GM12878 (cell line): ENCODE measurements around the gene CDHR4. TPM values are rescaled to one million over a fixed set of nuclear protein-coding genes. Genes with fewer than 3 reads are reported as not detected.
"Not testable (repeated sequence)": the region's sequence is repeated elsewhere in the genome, so short reads cannot be mapped to it uniquely, and the experiment has no call there.

Source experiments
- ATAC-seq: fragments of 200-7000 bp; cut with Tn5 transposase; 3 replicates; pipeline ENCODE4 v1.9.1; 2020; ENCODE audit warnings: mild to moderate bottlenecking, moderate library complexity
- BruUV-seq: library from RNA; stranded (reverse); fragments of 400-500 nt; replicated peaks from 2 replicates; lab custom pipeline; 2021; lab: Mats Ljungman, UMichigan
- CTCF ChIA-PET: fragments of 300-600 bp; sonication (Branson Sonifier 250); formaldehyde crosslinking; extraction: SDS; loops from one replicate; lab custom pipeline; 2021; ENCODE audit warnings: inconsistent platforms; lab: Yijun Ruan, JAX
- POLR2A ChIA-PET: fragments of 350-600 bp; formaldehyde crosslinking; extraction: SDS; loops from one replicate; lab custom pipeline; 2021; ENCODE audit warnings: inconsistent platforms; lab: Charles Lee
- RAD21 ChIA-PET: fragments of 300-600 bp; sonication (Branson Sonifier 250); formaldehyde crosslinking; loops from one replicate; lab custom pipeline; 2023; ENCODE audit warnings: antibody characterized with exemption; ENCODE audit not compliant: unreplicated experiment; lab: Charles Lee
- SMC1A ChIA-PET: fragments of 300-600 bp; sonication (Branson Sonifier 250); formaldehyde crosslinking; loops from one replicate; lab custom pipeline; 2023; ENCODE audit not compliant: unreplicated experiment, uncharacterized antibody; lab: Charles Lee
- DNase-seq: peaks from one replicate; pipeline ENCODE4 v3.0.0-alpha.2; 2011; ENCODE audit warnings: low read depth, low spot score
- FAIRE-seq: peaks from 3 replicates; lab custom pipeline; 2011; peaks lifted over from hg19 to GRCh38; lab: Jason Lieb, UNC
- H2AFZ ChIP-seq: 2 replicates; pipeline ENCODE4 v1.6.0; 2011; ENCODE audit warnings: low read depth, low read length, control low read depth; ENCODE audit not compliant: control insufficient read depth
- H3K27ac ChIP-seq: 2 replicates; pipeline ENCODE4 v1.5.1; 2011; ENCODE audit warnings: control low read depth; ENCODE audit not compliant: control insufficient read depth, insufficient read depth
- H3K27me3 ChIP-seq, 2 experiments: replicated peaks in 1 of 2; 2 replicates each; pipeline versions ENCODE4 v1.6.0 to v1.6.1; 2011; ENCODE audit warnings: low read length in 1 of 2; ENCODE audit not compliant: control insufficient read depth in 2 of 2, insufficient read depth in 2 of 2
- H3K36me3 ChIP-seq, 2 experiments: 2 replicates each; pipeline ENCODE4 v1.5.1; 2011; ENCODE audit warnings: low read length in 1 of 2; ENCODE audit not compliant: control insufficient read depth in 2 of 2, insufficient read depth in 2 of 2
- H3K4me1 ChIP-seq: 2 replicates; pipeline ENCODE4 v1.6.1; 2011; ENCODE audit warnings: mild to moderate bottlenecking, low read length, moderate library complexity, mixed read lengths; ENCODE audit not compliant: control insufficient read depth, insufficient read depth
- H3K4me2 ChIP-seq: 2 replicates; pipeline ENCODE4 v1.6.0; 2011; ENCODE audit warnings: control low read depth; ENCODE audit not compliant: control insufficient read depth, insufficient read depth
- H3K4me3 ChIP-seq: fragments of 200-600 bp; sonication (generic); 2 replicates; pipeline ENCODE4 v1.5.1; 2016
- H3K79me2 ChIP-seq: 2 replicates; pipeline ENCODE4 v1.6.0; 2011; ENCODE audit warnings: low read length; ENCODE audit not compliant: control insufficient read depth, insufficient read depth
- H3K9ac ChIP-seq: 2 replicates; pipeline ENCODE4 v1.8.0; 2011; ENCODE audit warnings: low read length, control low read depth, mixed read lengths; ENCODE audit not compliant: control insufficient read depth, insufficient read depth
- H3K9me3 ChIP-seq: replicated peaks from 3 replicates; pipeline ENCODE4 v1.5.1; 2011; ENCODE audit warnings: mild to moderate bottlenecking, low read length; ENCODE audit not compliant: control insufficient read depth, insufficient read depth
- H4K20me1 ChIP-seq: 2 replicates; pipeline ENCODE4 v1.6.0; 2011; ENCODE audit not compliant: control insufficient read depth, insufficient read depth
- KLF5 ChIP-seq: fragments of 450-650 bp; IDR thresholded peaks from 2 replicates; pipeline ENCODE4 v1.6.1; 2014; ENCODE audit warnings: mild to moderate bottlenecking; ENCODE audit not compliant: partially characterized antibody
- PRDM15 ChIP-seq: fragments of 450-650 bp; formaldehyde crosslinking; IDR thresholded peaks from 2 replicates; pipeline ENCODE4 v1.4.0; 2020; ENCODE audit warnings: mild to moderate bottlenecking, moderate library complexity
- TARDBP ChIP-seq: IDR thresholded peaks from 2 replicates; pipeline ENCODE4 v1.6.1; 2016; ENCODE audit warnings: borderline replicate concordance
- TBL1XR1 ChIP-seq: IDR thresholded peaks from 2 replicates; pipeline ENCODE4 v1.6.1; 2012; ENCODE audit warnings: low read depth, low read length, improper control_type of control experiment
- WGBS: methylation state at CpG from one replicate; pipeline ENCODE4 v1.1.6; 2016; ENCODE audit warnings: low lambda C conversion rate; ENCODE audit not compliant: insufficient replicate concordance, insufficient coverage; ENCODE audit errors: missing lambda C conversion rate; 5-methylcytosine and 5-hydroxymethylcytosine counted together
- in situ Hi-C: fragments of 300-500 bp; cut with MboI; formaldehyde crosslinking; loops from 9 replicates; pipeline ENCODE4 v1.14.3; 2018; ENCODE audit warnings: mixed read lengths
- intact Hi-C: fragments of 100-400 bp; cut with micrococcal nuclease; formaldehyde crosslinking; loops from one replicate; pipeline ENCODE4 v1.14.2; 2022; ENCODE audit not compliant: unreplicated experiment
- polyA plus RNA-seq, 11 experiments: library from polyadenylated mRNA; depleted of rRNA in 4 of 11; unstranded in 6 of 11; stranded (reverse) in 5 of 11; fragments of >200 nt; fragmentation: Nextera tagmentation in 4 of 11; fragmentation: Illumina TruSeq in 1 of 11; extraction: Ambion mirVana in 4 of 11; extraction: Trizol in 1 of 11; gene quantifications; 1 replicate in 1 of 11; 2 replicates in 10 of 11; pipeline versions ENCODE4 v1.2.1 to v1.2.3, GENCODE V29; 2011 to 2016; ENCODE audit warnings: inconsistent platforms in 2 of 11, missing spikeins in 2 of 11, low read depth in 1 of 11
- total RNA-seq, 4 experiments: library from RNA; depleted of rRNA in 3 of 4; stranded (reverse); fragments of >200 nt in 3 of 4; fragmentation: Illumina TruSeq in 1 of 4; extraction: Trizol in 1 of 4; gene quantifications; 2 replicates each; pipeline versions ENCODE4 v1.2.1 to v1.2.3, GENCODE V29; 2013 to 2021

CDHR4 gene
- total and polyA plus RNA-seq, 10 of the 15 experiments (the other 5 are each of a cell fraction or from before 2014, with no cell fraction given): not detected

- TF ChIP-seq PRDM15 (CRISPR knock-in tag) (no peak), TARDBP (no peak), TBL1XR1 (no peak), KLF5 (no peak)
Observed at GRCh38 chr3:49781415-49782199, 18.1 kb downstream of the CDHR4 start (continued).

GRCh38 chr3:49780975-49781365, 18.7 kb downstream of the CDHR4 start:
- intact Hi-C loops, BruUV-seq, H3K36me3 ChIP-seq, H3K4me3 ChIP-seq, ATAC-seq, H3K4me1 ChIP-seq, H3K9ac ChIP-seq, H3K27ac ChIP-seq, CTCF ChIA-PET, SMC1A ChIA-PET, POLR2A ChIA-PET, H4K20me1 ChIP-seq, H2AFZ ChIP-seq, H3K27me3 ChIP-seq, H3K4me2 ChIP-seq, H3K9me3 ChIP-seq, in situ Hi-C loops, FAIRE-seq, DNase-seq: not testable (repeated sequence)
- H3K79me2 ChIP-seq: peaks cover 33% of the 10 kb centered on the region
- RAD21 ChIA-PET: interaction anchor here (1.4 kb wide), 1 partner anchor 58 kb away, joined by 4 read pairs; no protein-coding TSS in a partner anchor
- 96% methylated on average over 9 of the region's 9 CpGs for WGBS
